H1 (cell line): ENCODE results near the gene KLHL36. TPM values are rescaled to one million over a fixed set of nuclear protein-coding genes. Genes with fewer than 3 reads are reported as not detected.

Experiments
- CTCF ChIA-PET: fragments of 300-600 bp; sonication (Branson Sonifier 250); formaldehyde crosslinking; loops from one replicate; lab custom pipeline; 2021; ENCODE audit not compliant: partially characterized antibody; lab: Charles Lee
- POLR2A ChIA-PET: fragments of 300-600 bp; sonication (Branson Sonifier 250); formaldehyde crosslinking; loops from one replicate; lab custom pipeline; 2021; ENCODE audit warnings: inconsistent platforms; ENCODE audit not compliant: partially characterized antibody; lab: Charles Lee
- DNase-seq, 2 experiments: peaks; one replicate each; pipeline versions ENCODE4 v3.0.0 to v3.0.0-alpha.2; 2010 to 2022; ENCODE audit warnings: low spot score in 2 of 2, low read depth in 1 of 2, mixed read lengths in 1 of 2
- FAIRE-seq: peaks from 2 replicates; lab custom pipeline; 2011; peaks lifted over from hg19 to GRCh38; lab: Jason Lieb, UNC
- H2AFZ ChIP-seq: 2 replicates; pipeline ENCODE4 v1.8.1; 2012; ENCODE audit warnings: low read length, inconsistent platforms
- H2AK5ac ChIP-seq: 2 replicates; pipeline ENCODE4 v1.6.1; 2013; ENCODE audit warnings: low read depth, low read length
- H2BK120ac ChIP-seq: replicated peaks from 2 replicates; pipeline ENCODE3; 2013; ENCODE audit warnings: low read depth, low read length, inconsistent platforms
- H2BK12ac ChIP-seq: 2 replicates; pipeline ENCODE4 v1.6.1; 2013; ENCODE audit warnings: low read depth, low read length
- H2BK15ac ChIP-seq: 2 replicates; pipeline ENCODE4 v1.6.1; 2013; ENCODE audit warnings: low read length
- H2BK20ac ChIP-seq: 2 replicates; pipeline ENCODE4 v1.6.1; 2013; ENCODE audit warnings: low read length
- H2BK5ac ChIP-seq: 2 replicates; pipeline ENCODE4 v1.6.1; 2013; ENCODE audit warnings: low read depth, low read length
- H3K14ac ChIP-seq: 2 replicates; pipeline ENCODE4 v1.6.1; 2013; ENCODE audit warnings: inconsistent platforms; ENCODE audit not compliant: insufficient read length
- H3K18ac ChIP-seq: 2 replicates; pipeline ENCODE4 v1.6.1; 2013; ENCODE audit warnings: low read length; ENCODE audit errors: extremely low read depth
- H3K23ac ChIP-seq: 2 replicates; pipeline ENCODE4 v1.6.1; 2013; ENCODE audit warnings: inconsistent platforms; ENCODE audit not compliant: insufficient read length
- H3K23me2 ChIP-seq: 2 replicates; pipeline ENCODE4 v1.6.1; 2013; ENCODE audit warnings: low read depth, low read length
- H3K27ac ChIP-seq: 2 replicates; pipeline ENCODE4 v1.6.1; 2011; ENCODE audit warnings: low read depth, low read length, inconsistent platforms
- H3K27me3 ChIP-seq, 4 experiments: replicated peaks in 1 of 4; 1 replicate in 1 of 4; 2 replicates in 3 of 4; pipeline versions ENCODE4 v1.6.1 to v1.8.1; 2011 to 2013; ENCODE audit warnings: low read length in 3 of 4, mild to moderate bottlenecking in 3 of 4, inconsistent platforms in 2 of 4, mixed read lengths in 2 of 4, moderate library complexity in 1 of 4; ENCODE audit not compliant: control insufficient read depth in 3 of 4, insufficient read depth in 3 of 4; ENCODE audit errors: extremely low read depth in 1 of 4
- H3K36me3 ChIP-seq, 4 experiments: 2 replicates each; pipeline versions ENCODE4 v1.6.1 to v1.8.1; 2011 to 2013; ENCODE audit warnings: mild to moderate bottlenecking in 4 of 4, low read length in 3 of 4, moderate library complexity in 2 of 4, control low read depth in 1 of 4, inconsistent platforms in 1 of 4; ENCODE audit not compliant: insufficient read depth in 4 of 4, control insufficient read depth in 2 of 4
- H3K4ac ChIP-seq: replicated peaks from 2 replicates; pipeline ENCODE3; 2013; ENCODE audit warnings: low read length, low read depth, mixed read lengths, inconsistent platforms; ENCODE audit not compliant: insufficient read length
- H3K4me1 ChIP-seq, 4 experiments: replicated peaks in 1 of 4; 1 replicate in 1 of 4; 2 replicates in 3 of 4; pipeline versions ENCODE4 v1.6.1 to v1.8.1; 2011 to 2013; ENCODE audit warnings: low read length in 3 of 4, inconsistent platforms in 2 of 4, mixed read lengths in 1 of 4; ENCODE audit not compliant: insufficient read depth in 4 of 4, control insufficient read depth in 3 of 4
- H3K4me2 ChIP-seq, 2 experiments: 2 replicates each; pipeline versions ENCODE4 v1.6.1 to v1.8.1; 2011 to 2013; ENCODE audit warnings: low read depth in 2 of 2, low read length in 2 of 2, control low read depth in 1 of 2, inconsistent platforms in 1 of 2, mild to moderate bottlenecking in 1 of 2; ENCODE audit not compliant: insufficient read depth in 1 of 2
- H3K4me3 ChIP-seq, 4 experiments: fragments of 200-600, 300-600 bp in 1 of 4; sonication (generic), shearing (Covaris generic), sonication (Bioruptor Twin) in 1 of 4; 2 replicates each; pipeline versions ENCODE4 v1.5.1 to v1.8.1; 2011 to 2016; ENCODE audit warnings: low read length in 4 of 4, low read depth in 3 of 4, control low read depth in 2 of 4, inconsistent platforms in 2 of 4, mild to moderate bottlenecking in 2 of 4, mixed read lengths in 1 of 4, moderate library complexity in 1 of 4; ENCODE audit not compliant: insufficient read depth in 2 of 4; ENCODE audit errors: extremely low read depth in 1 of 4
- H3K56ac ChIP-seq: replicated peaks from 2 replicates; pipeline ENCODE3; 2013; ENCODE audit warnings: low read depth, mild to moderate bottlenecking, mixed read lengths, low read length, inconsistent platforms; ENCODE audit not compliant: insufficient read length
- H3K79me1 ChIP-seq: 2 replicates; pipeline ENCODE4 v1.6.1; 2013; ENCODE audit warnings: low read depth, low read length, control low read depth
- H3K79me2 ChIP-seq, 2 experiments: 2 replicates each; pipeline versions ENCODE4 v1.6.1 to v1.8.1; 2012 to 2013; ENCODE audit warnings: low read length in 2 of 2, mild to moderate bottlenecking in 2 of 2, inconsistent platforms in 1 of 2; ENCODE audit not compliant: insufficient read depth in 2 of 2, control insufficient read depth in 1 of 2
- H3K9ac ChIP-seq, 4 experiments: replicated peaks in 1 of 4; 1 replicate in 1 of 4; 2 replicates in 3 of 4; pipeline versions ENCODE4 v1.6.1 to v1.8.1; 2011 to 2013; ENCODE audit warnings: low read depth in 3 of 4, low read length in 3 of 4, control low read depth in 2 of 4, mild to moderate bottlenecking in 2 of 4, moderate library complexity in 2 of 4, inconsistent platforms in 1 of 4; ENCODE audit errors: extremely low read depth in 1 of 4
- H3K9me3 ChIP-seq, 2 experiments: 2 replicates each; pipeline versions ENCODE4 v1.6.1 to v1.8.1; 2012 to 2013; ENCODE audit warnings: mild to moderate bottlenecking in 2 of 2, moderate library complexity in 2 of 2, control low read depth in 1 of 2, inconsistent platforms in 1 of 2, low read depth in 1 of 2, low read length in 1 of 2, mixed read lengths in 1 of 2; ENCODE audit not compliant: insufficient read depth in 2 of 2
- H4K20me1 ChIP-seq, 2 experiments: replicated peaks in 1 of 2; 2 replicates each; pipeline versions ENCODE3 to v1.8.1; 2011 to 2013; ENCODE audit warnings: inconsistent platforms in 2 of 2, low read length in 2 of 2, mild to moderate bottlenecking in 1 of 2; ENCODE audit not compliant: insufficient read depth in 2 of 2, control insufficient read depth in 1 of 2
- H4K5ac ChIP-seq: 2 replicates; pipeline ENCODE4 v1.6.1; 2013; ENCODE audit warnings: low read length, low read depth, mixed read lengths, inconsistent platforms; ENCODE audit not compliant: insufficient read length
- H4K8ac ChIP-seq: 2 replicates; pipeline ENCODE4 v1.8.0; 2013; ENCODE audit warnings: mild to moderate bottlenecking, moderate library complexity, low read length, inconsistent platforms; ENCODE audit not compliant: insufficient read depth; ENCODE audit errors: extremely low read depth
- H4K91ac ChIP-seq: replicated peaks from 2 replicates; pipeline ENCODE3; 2013; ENCODE audit warnings: low read length, mixed read lengths, inconsistent platforms; ENCODE audit not compliant: insufficient read length
- KDM4A ChIP-seq: IDR thresholded peaks from one replicate; pipeline ENCODE4 v1.7.1; 2012; ENCODE audit warnings: low read depth, mild to moderate bottlenecking, moderate library complexity, low read length, inconsistent platforms; ENCODE audit not compliant: severe bottlenecking
- POLR2A ChIP-seq, 2 experiments: IDR thresholded peaks; 1 replicate in 1 of 2; 2 replicates in 1 of 2; pipeline ENCODE4 v1.6.1; 2011; ENCODE audit warnings: low read depth in 2 of 2, low read length in 2 of 2, mild to moderate bottlenecking in 2 of 2; ENCODE audit errors: control extremely low read depth in 1 of 2
- SAP30 ChIP-seq: fragments of 300-600 bp; sonication (generic); IDR thresholded peaks from 2 replicates; pipeline ENCODE4 v1.7.1; 2012; ENCODE audit warnings: low read length, moderate library complexity, mild to moderate bottlenecking, inconsistent platforms; ENCODE audit not compliant: insufficient read depth, insufficient replicate concordance
- SIN3A ChIP-seq, 2 experiments: IDR thresholded peaks in 1 of 2; conservative IDR thresholded peaks in 1 of 2; 2 replicates each; pipeline ENCODE4 v1.6.1; 2011 to 2012; ENCODE audit warnings: low read length in 2 of 2, improper control_type of control experiment in 1 of 2, low read depth in 1 of 2, mild to moderate bottlenecking in 1 of 2
- WGBS, 2 experiments: shearing (Covaris generic) in 1 of 2; methylation state at CpG; one replicate each; pipeline versions ENCODE4 v1.1.6 to v1.1.7; 2013 to 2015; ENCODE audit warnings: low lambda C conversion rate in 2 of 2, mixed read lengths in 2 of 2, inconsistent platforms in 1 of 2, low coverage in 1 of 2, missing lambda C conversion rate in 1 of 2; ENCODE audit not compliant: insufficient replicate concordance in 2 of 2, insufficient coverage in 1 of 2, insufficient read length in 1 of 2; ENCODE audit errors: extremely low coverage in 1 of 2, missing lambda C conversion rate in 1 of 2; 5-methylcytosine and 5-hydroxymethylcytosine counted together
- polyA plus RNA-seq, 7 experiments: library from polyadenylated mRNA; depleted of rRNA in 3 of 7; stranded (reverse) in 5 of 7; unstranded in 2 of 7; fragments of >200 nt in 5 of 7; fragments of 200-250 nt in 2 of 7; gene quantifications; 1 replicate in 5 of 7; 2 replicates in 1 of 7; 4 replicates in 1 of 7; pipeline versions ENCODE4 v1.2.1 to v1.2.3, GENCODE V29; 2011 to 2013; ENCODE audit warnings: missing spikeins in 2 of 7, mixed read lengths in 2 of 7
- total RNA-seq: library from RNA; stranded (reverse); fragmentation: NEBNext Ultra II Directional; extraction: Animal tissue kit (Norgen Biotek cat#: 25700); gene quantifications from 2 replicates; pipeline ENCODE4 v1.2.1, GENCODE V29; 2021

KLHL36 gene
- total and polyA plus RNA-seq, 2 of the 8 experiments (the other 6 are each of a cell fraction or from before 2014, with no cell fraction given) = 22.9 to 33.6 TPM

DNA sequence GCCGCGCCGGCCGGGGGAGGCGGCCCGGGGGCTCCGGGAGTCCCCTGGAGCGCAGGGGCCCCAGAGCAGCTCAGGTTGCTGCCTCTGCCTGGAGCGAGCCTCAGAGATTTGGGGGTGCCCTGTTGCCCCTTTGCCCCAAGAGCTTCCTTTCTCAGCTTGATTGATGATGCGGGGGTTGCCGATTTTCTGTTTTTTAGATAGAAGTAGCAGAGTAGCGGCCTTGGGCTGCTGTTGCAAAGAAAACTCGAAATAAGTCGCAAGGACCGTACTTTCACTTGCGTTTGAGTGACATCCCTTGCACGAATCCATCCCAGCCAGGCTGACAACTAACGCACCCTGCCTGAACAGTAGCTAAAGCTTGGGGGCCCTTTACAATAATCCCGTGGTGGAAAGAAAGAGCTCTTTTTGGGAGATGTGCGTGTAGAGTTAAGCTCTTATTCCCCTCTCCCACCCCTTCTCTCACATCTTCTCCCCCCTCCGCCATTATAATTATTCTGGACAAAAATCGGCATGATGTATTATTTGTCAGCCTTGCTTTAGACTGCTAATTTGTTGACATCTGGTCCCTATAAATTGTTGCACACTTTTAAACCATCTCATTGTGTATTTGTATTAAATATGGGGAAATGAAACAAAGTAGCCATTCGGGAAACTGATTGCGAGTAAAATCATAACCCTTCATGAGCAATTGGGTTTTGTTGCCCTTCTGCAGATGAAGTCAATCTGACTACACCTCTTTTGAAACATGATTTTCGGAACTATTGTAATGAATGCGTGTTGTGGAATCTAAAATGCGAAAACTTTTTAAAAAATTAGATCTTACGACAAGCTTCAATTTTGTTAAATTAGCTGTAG lies 52.4 kb downstream of the KLHL36 start:
- peak overlapping the region; percentile 94; the same call in 1 of the 2 replicates for H4K8ac ChIP-seq
- no peak overlapping the region for H3K56ac ChIP-seq
- no peak overlapping the region; the same call in 1 of the 2 replicates for H2BK12ac ChIP-seq
- H3K79me2 ChIP-seq = peaks cover 42 to 57% of the 10 kb centered on the region in 2 experiments
- H3K4me2 ChIP-seq = peak overlapping the region; percentile 70 to 85
- no peak overlapping the region for H2BK120ac ChIP-seq
- H2AK5ac ChIP-seq = no peak overlapping the region
- H3K23ac ChIP-seq = no peak overlapping the region
- ChIA-PET POLR2A (interaction anchor here (0.9 to 2.3 kb wide), 17 partner anchors 8 to 90 kb away, joined by 3 to 32 read pairs (median 4); no protein-coding TSS in a partner anchor), CTCF (interaction anchor here (1.0 to 2.0 kb wide), 8 partner anchors 14 to 190 kb away, joined by 3 to 10 read pairs (median 4); no protein-coding TSS in a partner anchor)
- no peaks in the 10 kb centered on the region; the same call in 1 of the 2 replicates for H3K79me1 ChIP-seq
- H3K4me1 ChIP-seq = peaks cover 0 to 9% (median 7%) of the 10 kb centered on the region in 4 experiments; a peak in 5 of 7 replicates
- no peaks in the 10 kb centered on the region for H3K36me3 ChIP-seq
- no peak overlapping the region for H2BK5ac ChIP-seq
- FAIRE-seq (no peak), DNase-seq (no peak)
- H2BK20ac ChIP-seq = no peak overlapping the region
- no peak overlapping the region for H2AFZ ChIP-seq
- H4K91ac ChIP-seq = no peak overlapping the region
- H4K20me1 ChIP-seq = peaks cover 23 to 24% of the 10 kb centered on the region in 2 experiments
- no peaks in the 10 kb centered on the region for H3K9me3 ChIP-seq
- no peaks in the 10 kb centered on the region for H3K27me3 ChIP-seq
- WGBS, 2 experiments = 4% methylated on average over 25 of the region's 28 CpGs; no CpG with 5 or more reads in 1 of the 2 experiments
- TF ChIP-seq POLR2A (IDR thresholded peaks at IDR 0.05; ENCODE audit: control extremely low read depth in 1 of 2, low read depth in 2 of 2, low read length in 2 of 2) (no peak), SIN3A (conservative IDR thresholded peaks at IDR 0.05 in 1 of 2, IDR thresholded peaks at IDR 0.05 in 1 of 2; ENCODE audit: low read depth in 1 of 2, low read length in 2 of 2) (0 out of 4 replicates have a peak, but pooled peaks of 1 of the 2 experiments have one; percentile 24), SAP30 (peak; percentile 46), KDM4A (peak; percentile 5)
- no peak overlapping the region for H3K4ac ChIP-seq
- H4K5ac ChIP-seq = peak overlapping the region; percentile 10
- H3K14ac ChIP-seq = no peak overlapping the region
- H2BK15ac ChIP-seq = no peak overlapping the region
- H3K18ac ChIP-seq = no peak overlapping the region
- H3K27ac ChIP-seq = peak overlapping the region; percentile 92
- H3K23me2 ChIP-seq = peaks cover 7% of the 10 kb centered on the region
- peak overlapping the region; percentile 76 to 99 (median 90) for H3K9ac ChIP-seq
- H3K4me3 ChIP-seq = peak overlapping the region; percentile 84 to 99 (median 88)
